HepG2 (cell line): ENCODE data around the gene ZCCHC24. TPM values are rescaled to one million over a fixed set of nuclear protein-coding genes. Genes with fewer than 3 reads are reported as not detected.

ENCODE experiments used
- AHR ChIP-seq: IDR thresholded peaks from 2 replicates; pipeline ENCODE4 v1.6.1; 2018; ENCODE audit warnings: missing genetic modification reagents, missing compliant biosample characterization
- ETV5 ChIP-seq: IDR thresholded peaks from 2 replicates; pipeline ENCODE4 v1.6.1; 2018; ENCODE audit warnings: missing biosample characterization, missing genetic modification reagents, inconsistent platforms, borderline replicate concordance
- GATAD2A ChIP-seq: IDR thresholded peaks from 2 replicates; pipeline ENCODE4 v1.6.1; 2016
- HMG20A ChIP-seq: IDR thresholded peaks from 2 replicates; pipeline ENCODE4 v1.6.1; 2016; ENCODE audit warnings: borderline replicate concordance
- KDM4B ChIP-seq: sonication (generic); formaldehyde crosslinking; IDR thresholded peaks from 2 replicates; pipeline ENCODE4 v1.4.0; 2020; ENCODE audit warnings: missing genetic modification reagents
- KLF12 ChIP-seq: sonication (generic); formaldehyde crosslinking; IDR thresholded peaks from 2 replicates; pipeline ENCODE4 v1.4.0; 2020; ENCODE audit warnings: missing genetic modification reagents, borderline replicate concordance
- MAFK ChIP-seq, 2 experiments: IDR thresholded peaks in 1 of 2; conservative IDR thresholded peaks in 1 of 2; 2 replicates each; pipeline ENCODE4 v1.6.1; 2011; ENCODE audit warnings: improper control_type of control experiment in 2 of 2, low read length in 2 of 2
- NFATC3 ChIP-seq: sonication (generic); formaldehyde crosslinking; IDR thresholded peaks from 2 replicates; pipeline ENCODE4 v1.5.1; 2020; ENCODE audit warnings: mild to moderate bottlenecking, missing genetic modification reagents
- PAWR ChIP-seq: sonication (generic); formaldehyde crosslinking; IDR thresholded peaks from 2 replicates; pipeline ENCODE4 v1.4.0; 2020; ENCODE audit warnings: missing genetic modification reagents, mild to moderate bottlenecking, borderline replicate concordance
- POLR2G ChIP-seq: fragments of 200-400 bp; formaldehyde crosslinking; IDR thresholded peaks from 2 replicates; pipeline ENCODE4 v1.6.1; 2018; ENCODE audit warnings: mild to moderate bottlenecking, low read depth, low read length, moderate library complexity
- RFX5 ChIP-seq: IDR thresholded peaks from 2 replicates; pipeline ENCODE4 v1.6.1; 2011; ENCODE audit warnings: low read depth, low read length, improper control_type of control experiment
- UBTF ChIP-seq: sonication (generic); formaldehyde crosslinking; IDR thresholded peaks from 2 replicates; pipeline ENCODE4 v1.4.0; 2020; ENCODE audit warnings: mild to moderate bottlenecking, missing genetic modification reagents
- ZBTB10 ChIP-seq: sonication (generic); formaldehyde crosslinking; IDR thresholded peaks from 2 replicates; pipeline ENCODE4 v1.4.0; 2020; ENCODE audit warnings: missing genetic modification reagents, borderline replicate concordance
- ZFP41 ChIP-seq: sonication (generic); formaldehyde crosslinking; IDR thresholded peaks from 2 replicates; pipeline ENCODE4 v1.4.0; 2020; ENCODE audit warnings: mild to moderate bottlenecking, missing genetic modification reagents, borderline replicate concordance
- ZNF274 ChIP-seq: sonication (generic); formaldehyde crosslinking; IDR thresholded peaks from 2 replicates; pipeline ENCODE4 v1.5.1; 2020; ENCODE audit warnings: mild to moderate bottlenecking, missing genetic modification reagents
- ZNF556 ChIP-seq: sonication (generic); formaldehyde crosslinking; IDR thresholded peaks from 2 replicates; pipeline ENCODE4 v1.4.0; 2020; ENCODE audit warnings: mild to moderate bottlenecking, missing genetic modification reagents, borderline replicate concordance
- ZNF691 ChIP-seq: sonication (generic); formaldehyde crosslinking; IDR thresholded peaks from 2 replicates; pipeline ENCODE4 v1.4.0; 2020; ENCODE audit warnings: missing genetic modification reagents, low read depth, mild to moderate bottlenecking, borderline replicate concordance
- ZNF800 ChIP-seq: sonication (generic); formaldehyde crosslinking; IDR thresholded peaks from 2 replicates; pipeline ENCODE4 v1.4.0; 2020; ENCODE audit warnings: missing genetic modification reagents
- ZSCAN9 ChIP-seq: IDR thresholded peaks from 2 replicates; pipeline ENCODE4 v1.6.1; 2016; ENCODE audit warnings: borderline replicate concordance
- polyA plus RNA-seq, 8 experiments: library from polyadenylated mRNA; depleted of rRNA in 3 of 8; stranded (reverse) in 7 of 8; unstranded in 1 of 8; fragments of >200 nt; fragmentation: Illumina TruSeq in 4 of 8; extraction: Trizol in 4 of 8; gene quantifications; 2 replicates each; pipeline versions ENCODE4 v1.2.1 to v1.2.3, GENCODE V29; 2011 to 2016; ENCODE audit warnings: low read depth in 4 of 8, missing spikeins in 1 of 8, mixed read lengths in 1 of 8; ENCODE audit not compliant: insufficient read depth in 1 of 8
- total RNA-seq, 5 experiments: library from RNA; depleted of rRNA; stranded (reverse); fragments of >200 nt; fragmentation: Illumina TruSeq; extraction: Trizol; gene quantifications; 2 replicates each; pipeline ENCODE4 v1.2.3, GENCODE V29; 2016; ENCODE audit warnings: low read depth in 1 of 5

ZCCHC24 gene
- total and polyA plus RNA-seq, 2 of the 13 experiments (the other 11 are each of a cell fraction or from before 2014, with no cell fraction given): 3.1 to 7.9 TPM

- TF ChIP-seq ZNF691 (CRISPR knock-in tag) (0 out of 2 replicates have a peak, but pooled peaks have one; percentile 54), PAWR (CRISPR knock-in tag) (no peak), ZNF800 (no peak), RFX5 (no peak), GATAD2A (CRISPR knock-in tag) (0 out of 2 replicates have a peak, but pooled peaks have one; percentile 22), AHR (0 out of 2 replicates have a peak, but pooled peaks have one; percentile 48), KLF12 (CRISPR knock-in tag) (no peak), POLR2G (no peak), ZNF556 (CRISPR knock-in tag) (no peak), ETV5 (CRISPR knock-in tag) (0 out of 2 replicates have a peak, but pooled peaks have one; percentile 17), ZSCAN9 (no peak), ZBTB10 (CRISPR knock-in tag) (no peak), MAFK (conservative IDR thresholded peaks at IDR 0.05 in 1 of 2, IDR thresholded peaks at IDR 0.05 in 1 of 2; ENCODE audit: low read length in 2 of 2) (peak in 1 of 2 experiments; percentile 35; a peak in 3 of 4 replicates), ZNF274 (0 out of 2 replicates have a peak, but pooled peaks have one; percentile 42), KDM4B (CRISPR knock-in tag) (no peak; the same call in 1 of the 2 replicates), UBTF (CRISPR knock-in tag) (0 out of 2 replicates have a peak, but pooled peaks have one; percentile 20), ZFP41 (CRISPR knock-in tag) (0 out of 2 replicates have a peak, but pooled peaks have one; percentile 21), NFATC3 (CRISPR knock-in tag) (no peak), HMG20A (CRISPR knock-in tag) (no peak)
These were observed 70.9 kb downstream of the ZCCHC24 start (continued) for GRCh38 chr10:79374312-79375191.
